Effector memory CD4-positive, alpha-beta T cell (primary cell): ENCODE measurements around the gene NHLH1.

Experiments used
- DNase-seq, 3 donors: peaks; one replicate each; pipeline ENCODE4 v3.0.0-alpha.2; 2020
- H3K27ac ChIP-seq: 2 replicates; pipeline ENCODE4 v1.7.0; 2013; ENCODE audit warnings: mild to moderate bottlenecking, low read length, moderate library complexity; ENCODE audit not compliant: insufficient read depth, poor library complexity, severe bottlenecking
- H3K27me3 ChIP-seq: replicated peaks from 2 replicates; pipeline ENCODE4 v1.7.0; 2013; ENCODE audit warnings: mild to moderate bottlenecking, low read length; ENCODE audit not compliant: insufficient read depth, control insufficient read depth, poor library complexity, severe bottlenecking
- H3K36me3 ChIP-seq: 2 replicates; pipeline ENCODE4 v1.7.0; 2013; ENCODE audit warnings: mild to moderate bottlenecking, low read length, moderate library complexity; ENCODE audit not compliant: control insufficient read depth, insufficient read depth
- H3K4me1 ChIP-seq: 2 replicates; pipeline ENCODE4 v1.7.0; 2013; ENCODE audit warnings: low read length, mild to moderate bottlenecking; ENCODE audit not compliant: control insufficient read depth, insufficient read depth, poor library complexity, severe bottlenecking
- H3K4me3 ChIP-seq: 2 replicates; pipeline ENCODE4 v1.7.0; 2013; ENCODE audit warnings: low read length, low read depth, mild to moderate bottlenecking; ENCODE audit not compliant: insufficient read depth, poor library complexity, severe bottlenecking
- H3K9me3 ChIP-seq: 2 replicates; pipeline ENCODE4 v1.7.0; 2013; ENCODE audit warnings: mild to moderate bottlenecking, low read length, moderate library complexity; ENCODE audit not compliant: control insufficient read depth

Gene NHLH1

GRCh38 chr1:160409486-160409885 is 42.6 kb downstream of the NHLH1 start:
- no peaks in the 10 kb centered on the region for H3K4me1 ChIP-seq
- H3K27ac ChIP-seq = no peak overlapping the region
- no peaks in the 10 kb centered on the region for H3K36me3 ChIP-seq
- no peak overlapping the region for H3K4me3 ChIP-seq
- no peaks in the 10 kb centered on the region for H3K27me3 ChIP-seq
- H3K9me3 ChIP-seq = no peaks in the 10 kb centered on the region
- no peak for DNase-seq

DNA sequence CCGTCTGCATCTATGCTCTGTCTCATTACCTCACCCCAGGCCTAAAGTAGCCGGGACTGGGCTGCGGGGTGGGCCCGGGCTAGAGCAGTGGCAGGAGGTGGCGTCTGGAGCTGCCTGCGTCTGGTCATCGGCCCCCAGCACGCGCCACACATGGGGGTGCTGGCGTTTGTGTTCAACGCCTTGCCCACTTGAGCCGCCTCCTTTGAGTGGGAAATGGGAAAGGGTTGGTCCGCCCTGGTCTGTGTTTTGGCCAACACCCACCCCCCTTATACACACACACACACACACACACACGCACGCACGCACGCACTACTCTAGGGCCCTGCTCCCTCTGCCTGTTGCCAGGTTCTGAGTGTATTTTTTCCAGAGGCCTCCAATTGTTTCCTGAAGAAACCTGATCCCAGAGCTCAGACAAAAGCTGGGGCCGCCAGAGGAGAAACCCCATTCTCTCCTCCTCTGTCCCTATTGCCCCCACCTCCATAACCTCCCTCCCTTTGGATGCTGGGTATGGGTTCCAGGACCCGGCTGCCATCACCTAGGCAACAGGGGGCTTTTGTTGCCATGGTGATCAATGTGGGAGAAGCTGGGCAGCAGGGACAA is 43.6 kb downstream of the NHLH1 start:
- no peaks in the 10 kb centered on the region for H3K9me3 ChIP-seq
- H3K4me3 ChIP-seq = no peak overlapping the region
- H3K27me3 ChIP-seq = no peaks in the 10 kb centered on the region
- DNase-seq = no peak
- H3K27ac ChIP-seq = no peak overlapping the region
- H3K36me3 ChIP-seq = no peaks in the 10 kb centered on the region
- H3K4me1 ChIP-seq = no peaks in the 10 kb centered on the region

DNA sequence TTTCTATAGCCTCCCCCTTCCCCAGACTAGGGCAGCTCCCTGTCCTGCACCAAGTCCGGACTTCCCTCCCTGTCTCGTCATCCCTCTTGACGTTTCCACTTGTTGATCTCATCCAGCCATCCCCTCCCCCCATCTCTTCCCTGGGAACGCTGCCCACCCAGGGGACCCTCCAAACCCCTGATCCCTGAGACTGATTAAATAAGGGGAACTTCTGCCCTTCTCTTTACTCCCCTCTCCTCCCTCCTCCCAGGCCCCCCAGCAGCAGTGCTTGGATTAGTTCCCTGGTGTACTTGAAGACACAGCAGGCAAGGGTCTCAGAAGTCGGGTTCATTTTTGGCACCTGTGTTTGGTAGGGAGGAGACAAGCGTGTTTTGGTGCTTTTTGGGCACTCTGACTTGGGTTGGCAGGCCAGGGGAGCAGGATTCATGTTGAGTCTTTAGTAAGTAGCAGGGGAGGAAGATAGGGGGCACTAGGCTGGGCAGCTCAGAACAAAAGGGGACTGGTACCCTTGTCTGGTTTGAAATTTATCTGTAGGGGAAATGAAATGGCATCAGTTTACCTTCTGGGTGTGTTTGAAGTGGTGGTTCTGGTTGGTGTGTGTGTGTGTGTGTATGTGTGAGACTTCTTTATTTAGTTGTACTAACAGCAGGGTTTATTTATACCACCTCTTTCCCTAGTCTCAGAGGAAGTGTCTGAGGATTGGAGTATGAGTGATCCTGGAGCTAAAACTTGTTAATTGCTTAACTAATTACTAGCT is 44.6 kb downstream of the NHLH1 start:
- no peaks in the 10 kb centered on the region for H3K4me1 ChIP-seq
- no peak overlapping the region for H3K27ac ChIP-seq
- H3K9me3 ChIP-seq = no peaks in the 10 kb centered on the region
- H3K4me3 ChIP-seq = no peak overlapping the region
- no peaks in the 10 kb centered on the region for H3K27me3 ChIP-seq
- DNase-seq = no peak
- no peaks in the 10 kb centered on the region for H3K36me3 ChIP-seq

DNA sequence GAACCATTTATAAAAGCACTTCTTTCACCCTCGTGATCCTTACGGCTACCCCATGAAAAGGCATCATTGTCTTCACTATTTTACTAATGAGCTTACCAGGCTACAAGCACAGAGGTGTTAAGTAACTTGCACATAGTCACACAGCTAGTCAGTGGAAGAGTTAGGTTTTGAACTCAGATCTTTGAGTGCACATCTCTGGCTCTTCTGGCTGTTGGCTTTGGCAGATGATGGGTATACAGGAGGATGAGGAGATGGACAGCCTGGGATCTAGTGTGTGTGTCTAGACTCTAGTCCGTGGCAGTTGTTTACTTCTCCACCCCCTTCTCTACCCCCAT is 45.1 kb downstream of the NHLH1 start:
- no peaks in the 10 kb centered on the region for H3K4me1 ChIP-seq

GRCh38 chr1:160413716-160414115 is 46.8 kb downstream of the NHLH1 start:
- Histone ChIP-seq H3K27me3 (no peaks in the 10 kb centered on the region), H3K4me3 (no peak overlapping the region), H3K36me3 (no peaks in the 10 kb centered on the region), H3K27ac (no peak overlapping the region), H3K4me1 (no peaks in the 10 kb centered on the region), H3K9me3 (no peaks in the 10 kb centered on the region)
- DNase-seq = no peak

More for the DNA sequence above, 45.1 kb downstream of the NHLH1 start:
- Histone ChIP-seq H3K27me3 (no peaks in the 10 kb centered on the region), H3K36me3 (no peaks in the 10 kb centered on the region), H3K4me3 (no peak overlapping the region), H3K27ac (no peak overlapping the region), H3K9me3 (no peaks in the 10 kb centered on the region)
- no peak for DNase-seq

DNA sequence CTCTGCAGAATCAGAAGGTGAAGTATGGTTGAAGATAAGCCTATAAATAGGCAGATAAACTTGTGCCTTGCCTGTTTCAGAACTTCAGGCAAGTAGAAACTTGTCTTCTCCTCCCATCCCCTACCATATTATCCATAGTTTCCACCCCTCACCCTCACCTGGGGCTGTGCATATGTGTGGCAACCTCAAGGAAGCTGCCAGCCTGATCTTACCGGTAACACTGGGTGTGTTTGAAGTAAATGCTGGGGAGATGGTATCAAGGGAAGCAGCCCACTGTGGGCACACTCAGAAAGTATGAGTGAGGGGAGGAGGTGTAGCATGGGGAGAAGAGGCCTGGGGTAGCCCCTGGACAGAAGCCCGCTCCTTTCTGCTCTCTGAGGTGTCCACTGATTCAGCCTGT is 48.0 kb downstream of the NHLH1 start:
- Histone ChIP-seq H3K9me3 (no peaks in the 10 kb centered on the region), H3K36me3 (no peaks in the 10 kb centered on the region), H3K27me3 (no peaks in the 10 kb centered on the region), H3K4me1 (no peaks in the 10 kb centered on the region), H3K27ac (no peak overlapping the region), H3K4me3 (no peak overlapping the region)
- DNase-seq = no peak

DNA sequence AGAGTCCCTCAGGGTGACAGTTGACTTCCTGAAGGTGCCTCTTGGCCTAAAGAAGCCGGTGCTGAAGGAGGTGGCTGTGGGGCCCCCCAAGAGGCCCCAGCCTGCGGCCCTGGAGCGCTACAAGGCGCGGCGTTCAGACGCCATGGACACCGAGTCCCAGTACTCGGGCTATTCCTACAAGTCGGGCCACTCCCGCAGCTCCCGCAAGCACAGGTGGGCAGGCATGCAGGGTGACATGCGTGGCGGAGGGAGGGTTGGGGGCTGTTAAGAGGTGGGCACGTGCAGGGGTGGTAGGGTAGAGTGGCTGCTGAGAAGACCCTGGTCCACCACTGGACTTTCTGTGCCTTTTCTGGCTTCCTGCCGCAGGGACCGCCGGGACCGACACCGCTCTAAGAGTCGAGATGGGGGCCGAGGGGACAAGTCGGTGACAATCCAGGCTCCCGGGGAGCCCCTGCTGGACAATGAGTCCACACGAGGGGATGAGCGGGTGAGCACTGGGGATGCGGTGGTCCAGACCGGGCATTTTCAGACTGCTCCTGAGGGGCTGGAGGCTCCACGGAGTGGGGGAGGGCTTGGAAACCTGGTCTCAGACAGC is 48.9 kb downstream of the NHLH1 start:
- H3K4me1 ChIP-seq = no peaks in the 10 kb centered on the region
- H3K4me3 ChIP-seq = no peak overlapping the region
- no peaks in the 10 kb centered on the region for H3K9me3 ChIP-seq
- DNase-seq = no peak
- H3K27ac ChIP-seq = no peak overlapping the region
- H3K36me3 ChIP-seq = no peaks in the 10 kb centered on the region
- no peaks in the 10 kb centered on the region for H3K27me3 ChIP-seq

DNA sequence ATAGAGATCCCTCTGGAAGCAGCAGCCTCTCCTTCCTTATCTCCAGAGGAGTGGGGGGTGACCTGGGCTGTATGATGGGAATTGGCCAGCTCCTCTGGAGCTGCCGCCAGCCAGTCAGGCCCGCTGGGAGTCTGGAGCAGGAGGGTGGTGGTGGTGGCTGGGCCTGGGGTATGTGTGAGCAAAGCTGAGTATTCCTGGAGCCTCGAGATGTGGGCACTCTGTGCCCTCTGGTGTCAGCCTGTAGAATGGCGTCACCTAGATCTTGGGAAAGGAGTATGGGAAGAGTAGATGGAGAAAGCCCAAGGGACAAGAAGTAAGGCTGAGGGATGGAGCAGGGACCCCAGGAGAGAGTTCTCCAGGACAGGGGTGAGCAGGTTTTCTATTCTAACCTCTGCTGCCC is 49.5 kb downstream of the NHLH1 start:
- Histone ChIP-seq H3K4me1 (no peaks in the 10 kb centered on the region), H3K4me3 (no peak overlapping the region), H3K9me3 (no peaks in the 10 kb centered on the region), H3K27ac (no peak overlapping the region), H3K27me3 (no peaks in the 10 kb centered on the region), H3K36me3 (no peaks in the 10 kb centered on the region)
- DNase-seq = no peak

- no peak for DNase-seq
- Histone ChIP-seq H3K36me3 (no peaks in the 10 kb centered on the region), H3K4me1 (no peaks in the 10 kb centered on the region), H3K9me3 (no peaks in the 10 kb centered on the region), H3K27me3 (no peaks in the 10 kb centered on the region), H3K27ac (no peak overlapping the region), H3K4me3 (no peak overlapping the region)
Observed at GRCh38 chr1:160418483-160418882, 51.6 kb downstream of the NHLH1 start.

DNA sequence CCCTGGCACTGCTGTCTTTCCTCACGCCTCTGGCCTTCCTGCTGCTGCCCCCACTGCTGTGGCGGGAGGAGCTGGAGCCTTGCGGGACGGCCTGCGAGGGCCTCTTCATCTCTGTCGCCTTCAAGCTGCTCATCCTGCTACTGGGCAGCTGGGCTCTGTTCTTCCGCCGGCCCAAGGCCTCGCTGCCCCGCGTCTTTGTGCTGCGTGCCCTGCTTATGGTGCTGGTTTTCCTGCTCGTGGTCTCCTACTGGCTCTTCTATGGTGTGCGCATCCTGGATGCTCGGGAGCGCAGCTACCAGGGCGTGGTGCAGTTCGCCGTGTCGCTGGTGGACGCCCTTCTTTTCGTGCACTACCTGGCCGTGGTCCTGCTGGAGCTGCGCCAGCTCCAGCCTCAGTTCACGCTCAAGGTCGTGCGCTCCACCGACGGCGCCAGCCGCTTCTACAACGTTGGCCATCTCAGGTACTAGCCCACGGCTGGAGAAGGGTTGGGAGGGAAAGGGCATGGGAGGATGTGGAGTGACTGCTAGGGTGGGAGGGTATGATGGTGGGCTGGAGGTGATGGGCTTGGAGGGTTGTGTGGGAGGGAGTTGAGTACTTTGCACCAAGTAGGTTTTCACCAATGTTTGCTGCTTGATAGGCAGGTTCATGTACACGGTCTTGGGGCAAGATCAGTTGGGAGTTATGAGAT is 52.4 kb downstream of the NHLH1 start:
- H3K4me1 ChIP-seq = no peaks in the 10 kb centered on the region
- no peak overlapping the region for H3K4me3 ChIP-seq
- H3K36me3 ChIP-seq = no peaks in the 10 kb centered on the region
- H3K9me3 ChIP-seq = no peaks in the 10 kb centered on the region
- no peak overlapping the region for H3K27ac ChIP-seq
- DNase-seq = no peak
- H3K27me3 ChIP-seq = no peaks in the 10 kb centered on the region
